Fibroblast of skin of back (primary cell): ENCODE measurements around the gene CDH4.

ENCODE experiments used
- DNase-seq: peaks from one replicate; pipeline ENCODE4 v3.0.0-alpha.2; 2013

Gene CDH4

GRCh38 chr20:61332016-61332975 lies 80.2 kb downstream of the CDH4 start:
- DNase-seq: peak; percentile 16

GRCh38 chr20:61333484-61334108 lies 81.5 kb downstream of the CDH4 start:
- no peak for DNase-seq

GRCh38 chr20:61340157-61340556 lies 88.1 kb downstream of the CDH4 start:
- DNase-seq: no peak

GRCh38 chr20:61341605-61342004 lies 89.5 kb downstream of the CDH4 start:
- no peak for DNase-seq

- DNase-seq: no peak
Observed at GRCh38 chr20:61343934-61344333, 91.9 kb downstream of the CDH4 start.

- DNase-seq: no peak
Observed at GRCh38 chr20:61345656-61346055, 93.6 kb downstream of the CDH4 start.

GRCh38 chr20:61346996-61347395 lies 94.9 kb downstream of the CDH4 start:
- DNase-seq: no peak

- DNase-seq: peak; percentile 13
Observed at GRCh38 chr20:61347443-61347842, 95.4 kb downstream of the CDH4 start.

- no peak for DNase-seq
Observed at GRCh38 chr20:61349447-61350165, 97.5 kb downstream of the CDH4 start.

- no peak for DNase-seq
Observed at GRCh38 chr20:61350500-61351250, 98.6 kb downstream of the CDH4 start.

GRCh38 chr20:61352346-61353260 lies 100.5 kb downstream of the CDH4 start:
- DNase-seq: no peak

- DNase-seq: peak; percentile 20
Observed at GRCh38 chr20:61353261-61354000, 101.4 kb downstream of the CDH4 start.

- DNase-seq: no peak
Observed at GRCh38 chr20:61354001-61354390, 101.9 kb downstream of the CDH4 start.

GRCh38 chr20:61354501-61354900 lies 102.4 kb downstream of the CDH4 start:
- DNase-seq: no peak

GRCh38 chr20:61354901-61355495 lies 102.9 kb downstream of the CDH4 start:
- no peak for DNase-seq

GRCh38 chr20:61355585-61355984 lies 103.5 kb downstream of the CDH4 start:
- DNase-seq: no peak

- no peak for DNase-seq
Observed at GRCh38 chr20:61356196-61356595, 104.1 kb downstream of the CDH4 start.

GRCh38 chr20:61357119-61357518 lies 105.1 kb downstream of the CDH4 start:
- DNase-seq: no peak

- no peak for DNase-seq
Observed at GRCh38 chr20:61359254-61359653, 107.2 kb downstream of the CDH4 start.

- DNase-seq: no peak
Observed at GRCh38 chr20:61360296-61360695, 108.2 kb downstream of the CDH4 start.
